Suprapubic skin (tissue), 4 donors: ENCODE measurements around the gene ANK2.

ENCODE experiments used
- CTCF ChIP-seq, 2 donors: fragments of 200-600 bp in 1 of 2; fragments of 450-650 bp in 1 of 2; sonication (generic) in 1 of 2; IDR thresholded peaks; one replicate each; pipeline ENCODE4 v1.5.1; 2016 to 2019; ENCODE audit warnings: antibody characterized with exemption in 2 of 2, mild to moderate bottlenecking in 1 of 2, moderate library complexity in 1 of 2
- EP300 ChIP-seq: sonication (generic); formaldehyde crosslinking; IDR thresholded peaks from one replicate; pipeline ENCODE4 v1.6.1; 2017; ENCODE audit warnings: antibody characterized with exemption
- POLR2A ChIP-seq, 2 donors: fragments of 450-650 bp; IDR thresholded peaks; one replicate each; pipeline ENCODE4 v1.6.1; 2017; ENCODE audit warnings: antibody characterized with exemption in 2 of 2, mild to moderate bottlenecking in 2 of 2, moderate library complexity in 2 of 2
- POLR2AphosphoS5 ChIP-seq, 3 donors: sonication (generic); formaldehyde crosslinking; IDR thresholded peaks; one replicate each; pipeline ENCODE4 v1.6.1; 2017; ENCODE audit warnings: antibody characterized with exemption in 3 of 3

GRCh38 chr4:113349430-113349829 lies 300.0 kb downstream of the ANK2 start:
- TF ChIP-seq CTCF (IDR thresholded peaks at IDR 0.05) (no peak), POLR2AphosphoS5 (IDR thresholded peaks at IDR 0.05) (no peak), EP300 (no peak), POLR2A (IDR thresholded peaks at IDR 0.05) (no peak)
